Mucosa of stomach (tissue), 1 donor: ENCODE results near the gene STK11.
A peak's percentile ranks its signal among the peaks of the same experiment; 100 is the strongest.

Experiments
- H3K27me3 ChIP-seq: one replicate; pipeline ENCODE4 v1.7.0; 2013; ENCODE audit warnings: mild to moderate bottlenecking, low read length; ENCODE audit not compliant: control insufficient read depth, insufficient read depth
- H3K36me3 ChIP-seq: one replicate; pipeline ENCODE4 v1.7.0; 2013; ENCODE audit warnings: low read length; ENCODE audit not compliant: control insufficient read depth, insufficient read depth
- H3K4me1 ChIP-seq: one replicate; pipeline ENCODE4 v1.7.0; 2013; ENCODE audit warnings: mild to moderate bottlenecking, low read length; ENCODE audit not compliant: control insufficient read depth, insufficient read depth
- H3K4me3 ChIP-seq: one replicate; pipeline ENCODE4 v1.7.0; 2013; ENCODE audit warnings: low read length
- H3K9ac ChIP-seq: one replicate; pipeline ENCODE4 v1.7.0; 2013; ENCODE audit warnings: mild to moderate bottlenecking, low read length, moderate library complexity
- H3K9me3 ChIP-seq: one replicate; pipeline ENCODE4 v1.7.0; 2013; ENCODE audit warnings: mild to moderate bottlenecking, low read length, moderate library complexity; ENCODE audit not compliant: control insufficient read depth
- donor health status: Pancreatic carcinoma.

The STK11 gene

GRCh38 chr19:1270213-1270853 is 64.8 kb downstream of the STK11 start:
- H3K9me3 ChIP-seq = no peaks in the 10 kb centered on the region
- no peaks in the 10 kb centered on the region for H3K27me3 ChIP-seq
- peaks cover 84% of the 10 kb centered on the region for H3K4me1 ChIP-seq
- H3K9ac ChIP-seq = peak overlapping the region; percentile 80
- H3K36me3 ChIP-seq = peaks cover 40% of the 10 kb centered on the region
- H3K4me3 ChIP-seq = peak overlapping the region; percentile 96

- Histone ChIP-seq H3K27me3 (no peaks in the 10 kb centered on the region), H3K36me3 (peaks cover 40% of the 10 kb centered on the region), H3K4me3 (peak overlapping the region; percentile 11), H3K9ac (peak overlapping the region; percentile 80), H3K4me1 (peaks cover 79% of the 10 kb centered on the region), H3K9me3 (no peaks in the 10 kb centered on the region)
Observed at GRCh38 chr19:1270854-1271527, 65.4 kb downstream of the STK11 start.

GRCh38 chr19:1271528-1272422 is 66.2 kb downstream of the STK11 start:
- no peaks in the 10 kb centered on the region for H3K9me3 ChIP-seq
- H3K27me3 ChIP-seq = no peaks in the 10 kb centered on the region
- peak overlapping the region; percentile 80 for H3K9ac ChIP-seq
- peaks cover 40% of the 10 kb centered on the region for H3K36me3 ChIP-seq
- H3K4me3 ChIP-seq = peak overlapping the region; percentile 11
- peaks cover 82% of the 10 kb centered on the region for H3K4me1 ChIP-seq

- Histone ChIP-seq H3K9ac (peak overlapping the region; percentile 47), H3K4me3 (no peak overlapping the region), H3K9me3 (no peaks in the 10 kb centered on the region), H3K4me1 (peaks cover 79% of the 10 kb centered on the region), H3K27me3 (no peaks in the 10 kb centered on the region), H3K36me3 (peaks cover 40% of the 10 kb centered on the region)
Observed at GRCh38 chr19:1272423-1273262, 67.1 kb downstream of the STK11 start.

GRCh38 chr19:1273263-1274041 is 67.9 kb downstream of the STK11 start:
- Histone ChIP-seq H3K36me3 (peaks cover 40% of the 10 kb centered on the region), H3K4me1 (peaks cover 71% of the 10 kb centered on the region), H3K9me3 (no peaks in the 10 kb centered on the region), H3K4me3 (no peak overlapping the region), H3K9ac (no peak overlapping the region), H3K27me3 (no peaks in the 10 kb centered on the region)

GRCh38 chr19:1274081-1274851 is 68.7 kb downstream of the STK11 start:
- H3K9me3 ChIP-seq = no peaks in the 10 kb centered on the region
- H3K27me3 ChIP-seq = no peaks in the 10 kb centered on the region
- H3K36me3 ChIP-seq = peaks cover 44% of the 10 kb centered on the region
- H3K4me1 ChIP-seq = peaks cover 67% of the 10 kb centered on the region
- no peak overlapping the region for H3K4me3 ChIP-seq
- peak overlapping the region; percentile 78 for H3K9ac ChIP-seq

GRCh38 chr19:1274852-1275259 is 69.3 kb downstream of the STK11 start:
- Histone ChIP-seq H3K36me3 (peaks cover 44% of the 10 kb centered on the region), H3K4me3 (peak overlapping the region; percentile 14), H3K9me3 (no peaks in the 10 kb centered on the region), H3K9ac (peak overlapping the region; percentile 78), H3K4me1 (peaks cover 71% of the 10 kb centered on the region), H3K27me3 (no peaks in the 10 kb centered on the region)

- H3K36me3 ChIP-seq = peaks cover 44% of the 10 kb centered on the region
- peaks cover 70% of the 10 kb centered on the region for H3K4me1 ChIP-seq
Observed at GRCh38 chr19:1275260-1275975, 69.8 kb downstream of the STK11 start, which contains the start of gene FAM174C. TSS of gene FAM174C (plus strand) at chr19:1275530. CDS start at chr19:1275550, 20 bp downstream.

GRCh38 chr19:1275976-1276627 is 70.5 kb downstream of the STK11 start:
- Histone ChIP-seq H3K27me3 (no peaks in the 10 kb centered on the region), H3K9ac (peak overlapping the region; percentile 78), H3K4me3 (peak overlapping the region; percentile 36), H3K4me1 (peaks cover 63% of the 10 kb centered on the region), H3K9me3 (no peaks in the 10 kb centered on the region), H3K36me3 (peaks cover 41% of the 10 kb centered on the region)

More at GRCh38 chr19:1275260-1275975, 69.8 kb downstream of the STK11 start, which contains the start of gene FAM174C:
- Histone ChIP-seq H3K9me3 (no peaks in the 10 kb centered on the region), H3K27me3 (no peaks in the 10 kb centered on the region), H3K9ac (peak within 1 kb of the TSS; percentile 78), H3K4me3 (peak within 1 kb of the TSS; percentile 36)
